GM18858 (cell line): Measurements from ENCODE around the gene C20orf144.
A peak's percentile ranks its signal among the peaks of the same experiment; 100 is the strongest.
"Not testable (repeated sequence)": the region's sequence is repeated elsewhere in the genome, so short reads cannot be mapped to it uniquely, and the experiment has no call there.

Experiments used
- ATAC-seq: cut with Tn5 transposase; IDR thresholded peaks from one replicate; pipeline ENCODE4 v1.9.1; 2021; ENCODE audit not compliant: unreplicated experiment

Gene C20orf144

DNA sequence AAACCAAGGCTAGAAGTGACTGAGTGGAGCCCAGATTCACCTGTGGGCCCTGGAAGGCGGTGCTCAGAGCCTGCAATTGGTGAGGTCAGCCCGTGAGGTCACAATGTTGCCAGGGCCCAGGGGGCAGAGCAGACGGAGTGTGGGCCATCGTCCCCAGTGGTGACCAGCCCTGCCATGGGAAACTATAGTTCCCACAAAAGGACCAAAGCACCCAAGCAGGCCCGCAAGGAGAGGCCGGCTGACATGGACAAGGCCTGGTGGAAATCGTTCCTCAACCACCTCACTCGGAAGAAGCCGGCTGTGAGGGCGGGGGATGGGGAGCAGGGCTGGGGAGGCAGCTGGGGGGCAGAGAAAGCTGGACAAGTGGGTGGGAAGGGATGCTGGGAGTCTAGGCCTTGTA, at the start of gene C20orf144:
C20orf144 (plus strand) TSS at position 156 of the 400 bp plus-strand sequence; CDS start at position 175, 19 bp downstream.
- ATAC-seq: no peak

DNA sequence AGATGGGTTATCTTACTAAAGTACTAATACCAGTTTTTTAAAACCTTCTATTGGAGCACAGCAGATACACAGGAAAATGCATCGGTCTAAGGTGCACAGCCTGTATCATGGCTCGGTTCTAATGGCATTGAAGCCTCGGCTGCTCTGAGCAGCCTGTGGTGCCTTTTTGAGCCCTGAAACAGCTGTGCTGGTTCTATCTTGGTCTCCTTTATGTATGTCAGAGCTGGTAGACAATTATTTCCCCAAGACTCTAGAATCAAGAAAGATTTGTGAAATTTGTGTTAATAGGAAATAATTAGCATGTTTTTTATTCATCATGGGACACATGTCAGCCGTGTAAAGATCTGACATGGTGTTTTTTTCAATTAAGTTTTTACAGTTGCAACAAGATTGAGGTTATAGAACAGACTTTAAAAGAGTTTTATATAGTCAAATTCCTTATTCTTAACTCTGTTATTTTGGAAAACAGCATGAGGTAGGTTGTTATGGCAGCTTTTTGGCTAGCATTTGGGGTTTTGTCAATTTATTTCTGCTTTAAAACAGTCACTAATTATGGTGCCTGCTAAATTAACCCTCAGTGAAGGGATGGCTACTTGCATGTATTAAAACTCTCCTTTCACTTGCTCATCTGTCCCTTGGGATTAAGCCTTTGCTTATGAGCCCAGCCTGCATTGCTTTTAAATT, 40.3 kb upstream of the C20orf144 start:
- no peak for ATAC-seq

DNA sequence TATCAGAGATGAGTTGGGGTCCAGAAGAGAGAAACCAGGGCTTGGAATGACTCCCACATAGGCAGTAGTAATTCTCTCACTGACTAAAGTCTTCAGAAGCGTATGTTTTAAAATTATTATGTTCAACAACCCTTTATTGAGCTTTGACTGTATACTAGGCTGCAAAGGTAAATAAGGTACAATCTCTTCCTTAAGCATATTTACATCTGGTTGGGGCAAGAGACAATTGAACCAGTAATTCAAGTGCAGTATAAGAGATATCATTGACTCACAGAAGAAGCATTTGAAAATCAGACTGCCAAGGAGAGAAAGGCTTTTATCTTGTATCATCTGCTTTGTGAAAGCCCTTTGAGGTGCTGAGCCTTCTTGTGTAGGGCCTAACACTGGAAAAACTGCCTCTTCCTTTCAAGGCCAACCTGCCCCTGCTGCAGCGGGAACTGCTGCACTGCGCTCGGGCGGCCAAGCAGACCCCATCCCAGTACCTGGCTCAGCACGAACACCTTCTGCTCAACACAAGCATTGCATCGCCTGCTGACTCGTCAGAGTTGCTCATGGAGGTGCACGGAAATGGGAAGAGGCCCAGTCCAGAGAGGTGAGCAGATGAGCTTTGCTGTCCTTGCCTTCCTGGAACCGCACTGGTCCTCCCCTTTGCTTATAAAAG, 39.3 kb upstream of the C20orf144 start:
- ATAC-seq: no peak

DNA sequence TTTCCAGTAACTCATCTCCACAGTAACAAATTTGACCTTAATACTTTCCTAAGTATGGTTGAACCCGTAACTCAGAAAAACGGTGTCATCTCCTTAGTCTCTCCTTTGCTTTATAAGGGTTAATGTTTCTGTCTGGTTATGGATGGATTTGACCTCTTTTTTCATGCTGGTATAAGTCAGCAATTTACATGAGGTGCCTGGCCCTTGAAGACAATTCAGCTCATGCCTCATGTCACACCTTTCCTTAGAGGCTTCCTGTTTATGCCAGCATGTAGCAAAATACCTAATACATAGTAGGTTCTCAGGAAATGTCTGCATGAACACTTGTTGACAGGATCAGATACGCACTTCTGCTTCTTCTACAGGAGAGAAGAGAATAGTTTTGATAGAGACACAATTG, 37.7 kb upstream of the C20orf144 start:
- no peak for ATAC-seq

DNA sequence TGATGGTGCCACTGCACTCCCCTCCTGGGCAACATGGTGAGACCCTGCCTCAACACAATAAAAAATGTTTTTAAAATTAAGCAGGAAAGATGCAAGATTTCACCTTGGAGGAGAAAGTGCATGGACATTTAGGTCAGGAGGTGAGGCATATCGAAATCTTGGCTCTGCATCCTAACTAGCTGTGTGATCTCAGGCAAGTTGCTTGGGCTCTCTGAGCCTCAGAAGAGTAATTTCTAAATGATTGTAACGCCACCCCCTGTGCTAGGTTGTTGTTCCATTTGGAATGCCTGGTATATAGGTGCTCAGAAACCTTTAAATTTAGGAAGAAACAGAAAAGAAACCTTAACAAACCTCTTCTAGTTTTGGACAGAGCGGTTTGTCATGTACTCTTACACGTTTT, 35.9 kb upstream of the C20orf144 start:
- no peak for ATAC-seq

DNA sequence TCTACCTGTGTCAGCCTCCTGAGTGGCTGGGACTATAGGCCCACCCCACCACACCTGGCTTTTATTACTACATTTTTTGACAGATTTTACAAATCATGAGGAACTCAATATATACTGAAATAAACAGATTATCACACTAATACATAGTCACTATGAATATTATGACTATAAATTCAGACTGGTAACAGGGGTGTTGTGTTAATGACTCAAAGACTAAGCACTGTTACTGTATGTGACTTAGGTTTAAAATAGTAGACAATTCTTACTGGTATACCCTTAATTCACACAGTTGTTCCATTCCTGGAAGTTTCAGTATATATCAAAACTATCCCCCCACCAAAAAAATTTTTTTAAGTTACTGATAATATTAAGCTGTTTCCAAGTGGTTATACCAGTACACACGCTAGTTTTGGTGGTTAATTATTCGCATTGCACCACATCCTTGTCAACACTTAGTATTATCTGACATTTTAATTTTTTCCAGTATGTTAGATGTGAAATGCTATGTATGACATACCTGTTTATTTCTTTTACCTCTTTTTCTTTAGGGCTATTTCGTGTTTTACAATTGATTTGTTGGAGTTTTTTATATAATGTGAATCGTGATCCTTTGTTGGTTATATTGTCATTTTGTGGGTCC, 34.4 kb upstream of the C20orf144 start:
- ATAC-seq: no peak

DNA sequence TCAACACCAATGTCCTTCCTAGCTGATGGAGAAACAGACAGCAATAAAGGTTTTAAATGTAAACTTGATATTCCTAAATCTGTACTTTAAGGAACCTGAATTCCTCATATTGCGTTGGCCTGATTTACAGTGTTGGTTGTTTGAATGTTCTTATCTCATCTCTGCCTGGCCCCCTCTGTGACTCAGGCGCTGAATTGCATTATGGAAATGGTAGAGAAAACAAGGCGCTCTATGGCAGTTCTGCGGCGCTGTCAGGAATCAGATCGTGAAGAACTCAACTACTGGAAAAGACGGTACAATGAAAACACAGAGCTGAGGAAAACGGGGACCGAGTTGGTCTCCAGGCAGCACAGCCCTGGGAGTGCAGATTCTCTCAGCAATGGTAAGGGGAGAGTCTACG, 32.6 kb upstream of the C20orf144 start:
- no peak for ATAC-seq

DNA sequence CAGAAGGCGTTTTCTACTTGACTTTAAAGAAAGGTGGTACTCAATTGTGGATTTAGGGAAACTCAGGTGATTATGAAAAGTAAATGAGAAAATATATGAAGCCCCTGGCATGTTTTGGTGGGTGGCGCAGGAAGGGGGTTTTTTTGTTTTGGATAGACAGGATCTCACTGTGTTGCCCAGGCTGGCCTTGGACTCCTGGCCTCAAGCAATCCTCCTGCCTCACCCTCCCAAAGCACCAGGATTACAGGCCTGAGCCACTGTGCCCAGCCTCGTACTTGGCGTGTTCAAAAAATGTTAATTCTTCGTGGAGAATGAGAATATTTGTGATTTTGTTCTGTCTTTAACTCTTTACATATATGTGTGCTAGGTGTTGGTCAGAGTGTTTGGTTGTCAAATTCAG, 32.1 kb upstream of the C20orf144 start:
- ATAC-seq: no peak

DNA sequence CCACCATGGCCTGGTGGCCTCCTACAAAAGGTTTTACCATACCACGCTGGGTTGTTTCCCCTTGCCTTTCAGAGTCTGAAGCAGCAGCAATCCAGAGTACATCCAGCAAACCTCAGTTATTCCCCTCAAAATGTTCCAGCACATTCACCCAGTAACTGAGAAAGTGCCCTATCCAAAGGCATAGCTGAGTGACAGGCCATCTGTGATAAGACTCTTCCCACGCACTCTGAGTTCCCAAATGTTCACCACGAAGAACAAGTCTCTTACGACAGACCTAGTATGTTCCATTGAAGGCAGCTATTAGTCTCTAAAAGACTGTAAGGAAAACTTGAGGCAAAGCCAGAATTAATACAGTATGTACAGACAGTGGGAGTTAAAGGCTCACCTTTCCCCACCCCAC, 31.6 kb upstream of the C20orf144 start:
- ATAC-seq: no peak

DNA sequence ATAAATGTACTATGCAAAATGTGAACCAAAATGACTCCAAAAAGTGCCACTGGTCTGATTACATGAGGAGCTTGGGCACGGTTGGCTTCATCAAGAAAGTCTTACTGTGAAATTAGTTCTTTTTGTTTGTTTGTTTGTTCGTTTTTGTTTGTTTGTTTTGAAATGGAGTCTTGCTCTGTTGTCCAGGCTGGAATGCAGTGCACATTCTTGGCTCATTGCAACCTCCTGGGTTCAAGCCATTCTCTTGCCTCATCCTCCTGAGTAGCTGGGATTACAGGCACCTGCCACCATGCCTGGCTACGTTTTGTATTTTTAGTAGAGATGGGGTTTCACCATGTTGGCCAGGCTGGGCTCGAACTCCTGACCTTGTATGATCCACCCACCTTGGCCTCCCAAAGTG, 30.2 kb upstream of the C20orf144 start:
- not testable (repeated sequence) for ATAC-seq

DNA sequence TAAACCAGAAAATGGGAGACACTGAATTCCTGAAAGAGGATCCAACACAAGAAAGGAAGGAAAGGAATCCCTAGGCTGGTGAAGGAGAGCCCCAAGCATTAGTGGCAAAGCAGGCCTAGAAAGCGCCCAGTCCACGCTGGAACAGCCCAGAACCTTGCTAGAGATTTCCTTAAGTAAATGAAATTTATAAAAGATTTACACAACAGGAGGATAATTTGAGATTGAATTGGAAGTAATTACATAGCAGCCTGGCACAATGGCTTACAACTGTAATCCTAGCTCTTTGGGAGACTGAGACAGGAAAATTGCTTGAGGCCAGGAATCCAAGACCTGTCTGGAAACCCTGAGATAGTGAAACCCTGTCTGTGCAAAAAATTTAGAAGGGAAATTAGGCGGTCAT, 26.8 kb upstream of the C20orf144 start:
- ATAC-seq: no peak

DNA sequence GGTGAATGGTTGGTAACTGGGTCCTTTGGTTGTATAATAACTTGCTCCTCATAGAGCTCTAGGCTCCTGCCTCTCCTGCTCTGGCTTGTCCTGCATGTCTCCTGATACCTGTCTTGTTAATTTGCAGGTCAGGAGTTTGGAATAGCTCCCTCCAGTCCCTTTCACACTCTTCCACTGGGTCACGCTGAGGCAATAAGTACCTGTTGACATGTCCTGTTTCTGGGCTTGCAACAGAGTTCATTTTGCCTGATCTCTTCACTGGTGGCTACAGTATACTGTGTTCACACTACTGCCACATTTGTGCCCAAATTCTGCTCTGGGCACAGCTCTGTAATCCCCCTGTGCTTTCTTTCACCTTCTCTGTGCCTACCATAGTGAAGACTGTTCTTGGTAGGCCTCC, 25.4 kb upstream of the C20orf144 start:
- ATAC-seq: no peak

DNA sequence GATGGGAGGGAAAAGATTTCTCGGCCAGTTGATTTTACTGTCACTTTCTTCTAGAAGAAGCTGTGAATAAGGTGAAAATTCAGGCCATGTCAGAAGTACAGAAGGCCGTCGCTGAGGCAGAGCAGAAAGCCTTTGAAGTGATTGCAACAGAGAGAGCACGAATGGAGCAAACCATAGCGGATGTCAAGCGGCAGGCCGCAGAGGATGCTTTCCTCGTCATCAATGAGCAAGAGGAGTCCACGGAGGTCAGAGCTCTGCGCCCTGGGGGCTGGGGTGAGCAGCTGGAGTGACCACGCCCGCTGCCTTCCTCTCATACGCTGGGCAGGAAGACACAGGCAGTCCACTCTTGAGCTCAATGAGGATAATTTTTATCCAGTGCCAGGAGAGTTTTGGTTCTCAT, 21.8 kb upstream of the C20orf144 start:
- ATAC-seq: no peak

DNA sequence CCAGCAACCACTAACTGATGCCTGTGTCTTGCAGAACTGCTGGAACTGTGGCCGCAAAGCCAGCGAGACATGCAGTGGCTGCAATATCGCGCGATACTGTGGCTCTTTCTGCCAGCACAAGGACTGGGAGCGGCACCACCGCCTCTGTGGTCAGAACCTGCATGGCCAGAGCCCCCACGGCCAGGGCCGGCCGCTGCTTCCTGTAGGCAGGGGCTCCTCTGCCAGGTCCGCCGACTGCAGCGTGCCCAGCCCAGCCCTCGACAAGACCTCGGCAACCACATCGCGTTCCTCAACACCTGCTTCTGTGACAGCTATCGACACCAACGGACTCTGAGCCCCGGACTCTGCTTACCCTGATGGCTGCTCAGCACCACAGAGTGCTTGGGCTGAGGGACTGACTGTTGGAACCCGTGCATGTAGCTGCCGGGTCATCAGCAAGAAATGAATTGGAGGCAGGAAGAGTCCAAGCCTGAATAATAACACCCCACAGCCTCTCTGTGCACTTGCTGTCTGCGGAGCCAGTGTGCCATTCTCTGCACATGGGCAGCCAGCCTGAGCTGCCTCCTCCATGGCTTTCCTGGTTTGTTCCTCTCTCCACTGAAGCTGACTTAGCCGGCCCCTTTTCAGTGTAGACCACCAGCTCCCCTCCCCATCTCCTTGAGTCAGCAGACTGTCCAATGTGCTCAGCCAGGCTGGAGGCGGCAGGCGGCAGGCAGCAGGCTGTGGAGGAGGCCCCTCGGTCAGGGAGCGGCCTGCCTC, 17.6 kb upstream of the C20orf144 start:
- no peak for ATAC-seq

DNA sequence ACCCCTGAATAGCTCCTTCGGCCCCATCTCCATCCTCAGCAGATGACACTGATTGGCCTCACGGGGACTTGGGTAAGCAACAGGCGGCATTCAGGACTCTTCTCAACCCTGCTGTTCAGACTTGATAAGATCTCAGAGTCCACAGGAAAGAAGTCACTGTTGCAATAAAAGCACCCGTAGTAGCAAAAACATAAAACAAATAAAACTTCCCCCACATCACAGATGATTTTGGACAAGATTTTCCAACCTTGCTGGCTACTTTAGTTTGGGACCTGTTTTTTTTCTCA, 17.1 kb upstream of the C20orf144 start:
- no peak for ATAC-seq

DNA sequence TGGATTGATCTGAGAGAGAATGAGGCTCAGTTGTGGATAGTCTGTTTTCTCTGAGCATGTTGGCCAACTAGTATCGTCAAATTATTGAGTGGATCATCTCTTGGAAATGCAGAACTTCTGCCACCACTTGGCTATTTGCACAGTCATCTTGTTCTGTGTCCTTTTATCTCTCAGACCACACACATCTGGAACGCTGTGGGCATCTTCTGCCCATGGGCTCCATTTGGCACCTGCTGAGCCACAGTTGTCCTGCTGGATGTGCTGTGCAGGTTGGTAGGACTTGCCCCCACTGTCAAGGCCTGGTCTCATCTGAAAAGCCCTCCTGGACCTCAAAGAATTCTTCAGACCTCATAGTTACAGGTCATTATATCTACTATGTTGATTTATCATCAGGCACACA, 16.7 kb upstream of the C20orf144 start:
- no peak for ATAC-seq

DNA sequence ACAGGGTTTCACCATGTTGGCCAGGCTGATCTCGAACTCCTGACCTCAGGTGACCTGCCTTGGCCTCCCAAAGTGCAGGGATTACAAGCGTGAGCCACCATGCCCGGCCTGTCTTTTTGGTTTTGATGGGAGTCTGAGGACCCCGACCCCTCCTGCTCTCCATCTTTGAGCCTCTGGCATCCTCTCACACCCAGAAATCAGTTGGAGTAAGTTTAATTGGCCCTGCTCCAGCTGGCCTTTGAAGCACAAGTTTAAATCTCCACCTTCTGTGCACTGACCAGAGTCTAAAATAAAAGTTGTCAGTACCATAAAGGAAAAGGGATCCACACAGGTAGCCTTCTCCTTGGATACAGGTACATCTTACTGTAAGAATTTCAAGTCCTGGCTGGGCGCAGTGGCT, 15.9 kb upstream of the C20orf144 start:
- no peak for ATAC-seq

DNA sequence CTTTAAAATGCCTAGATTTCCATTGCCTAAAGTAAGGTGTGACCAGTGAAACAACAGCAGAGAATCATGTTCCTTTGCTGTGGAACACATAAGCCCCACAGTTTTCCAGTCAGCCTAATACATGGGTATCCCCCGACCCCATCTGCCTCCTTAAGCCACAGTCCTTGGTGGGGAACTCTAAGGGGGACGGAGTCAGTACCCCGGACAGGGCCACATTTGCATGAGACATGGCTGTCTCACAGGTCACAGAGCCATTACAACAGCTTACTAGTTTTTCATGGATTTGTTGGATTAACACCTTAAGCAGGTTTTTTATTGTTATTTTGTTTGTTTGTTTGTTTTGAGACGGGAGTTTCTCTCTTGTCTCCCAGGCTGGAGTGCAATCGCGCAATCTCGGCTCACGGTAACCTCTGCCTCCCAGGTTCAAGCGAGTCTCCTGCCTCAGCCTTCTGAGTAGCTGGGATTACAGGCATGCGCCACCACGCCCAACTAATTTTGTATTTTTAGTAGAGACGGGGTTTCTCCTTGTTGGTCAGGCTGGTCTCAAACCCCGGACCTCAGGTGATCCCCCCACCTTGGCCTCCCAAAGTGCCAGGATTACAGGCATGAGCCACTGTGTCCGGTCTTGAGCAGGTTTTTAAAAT, 15.0 kb upstream of the C20orf144 start:
- not testable (repeated sequence) for ATAC-seq

DNA sequence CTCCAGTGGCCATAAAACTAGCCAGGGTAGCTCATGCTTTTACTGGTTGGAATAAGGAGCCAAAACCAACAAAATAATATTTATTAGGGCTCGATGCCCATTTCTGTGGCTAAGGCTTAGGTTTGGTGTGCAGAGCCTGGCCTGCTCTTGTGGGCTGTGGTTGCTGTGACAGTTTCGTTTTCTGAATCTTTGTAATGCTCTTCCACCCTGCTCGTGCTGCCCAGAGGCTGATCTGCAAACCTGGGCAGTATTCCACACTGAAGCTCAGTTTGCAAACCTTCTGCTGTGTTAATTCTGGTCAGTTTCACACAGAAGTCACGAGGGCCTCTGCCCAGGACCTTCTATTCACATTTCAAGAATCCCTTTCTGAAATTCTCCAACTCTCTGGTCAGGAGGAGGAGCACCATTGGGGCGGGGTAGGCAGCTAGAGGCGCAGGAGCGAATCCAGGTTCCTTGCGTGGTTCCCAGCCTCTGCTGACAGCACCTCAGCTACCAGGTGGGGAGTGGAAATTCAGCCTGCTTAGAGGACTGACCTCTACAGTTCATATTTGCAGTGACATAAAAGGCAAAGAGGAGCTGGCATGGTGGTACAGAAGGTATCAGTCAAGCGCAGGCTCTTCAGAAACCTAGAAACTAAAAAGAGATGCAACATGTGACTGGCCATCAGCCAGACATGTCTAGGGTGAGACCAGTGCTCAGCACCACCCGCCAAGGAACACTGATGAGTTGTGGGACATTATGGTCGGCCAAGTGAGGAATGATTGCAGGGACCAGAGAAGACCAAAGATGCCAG, 14.3 kb upstream of the C20orf144 start:
- peak; percentile 54 for ATAC-seq

DNA sequence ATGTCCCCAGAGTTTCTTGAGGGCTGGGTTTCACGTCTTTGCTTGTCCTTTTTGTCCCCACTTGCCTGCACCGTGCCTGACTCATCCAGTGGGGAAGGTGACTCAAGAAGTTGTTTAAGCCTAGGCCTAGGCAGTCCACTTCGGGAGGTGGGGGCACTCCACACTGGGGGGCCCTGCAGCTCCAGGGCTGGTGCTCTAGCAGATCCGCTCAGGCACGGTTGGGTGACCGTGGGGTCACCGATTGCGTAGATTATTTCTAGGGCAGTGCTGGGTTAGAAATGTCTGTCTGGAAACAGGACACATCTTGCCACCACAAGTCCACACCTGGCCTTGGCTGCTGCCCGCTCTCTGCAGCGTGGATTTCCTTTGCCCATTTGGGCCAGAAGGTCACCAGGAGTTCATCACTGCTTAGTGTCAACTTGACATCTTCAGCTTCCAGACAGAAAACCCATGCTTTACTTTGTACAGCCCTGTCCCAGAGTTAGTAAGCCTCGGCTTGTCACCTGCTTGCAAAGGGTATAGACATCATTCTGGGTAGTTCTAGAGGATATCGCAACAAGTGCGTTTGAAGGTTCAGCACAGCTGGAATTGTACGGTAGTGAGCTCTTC, 13.6 kb upstream of the C20orf144 start:
- no peak for ATAC-seq
